ENCODE measurements around the gene STK38L. TPM values are rescaled to one million over a fixed set of nuclear protein-coding genes. Genes with fewer than 3 reads are reported as not detected.

STK38L gene
- polyA plus RNA-seq, 2 of the 4 experiments (the other 2 are of a cell fraction): 17.3 to 32.2 TPM

DNA sequence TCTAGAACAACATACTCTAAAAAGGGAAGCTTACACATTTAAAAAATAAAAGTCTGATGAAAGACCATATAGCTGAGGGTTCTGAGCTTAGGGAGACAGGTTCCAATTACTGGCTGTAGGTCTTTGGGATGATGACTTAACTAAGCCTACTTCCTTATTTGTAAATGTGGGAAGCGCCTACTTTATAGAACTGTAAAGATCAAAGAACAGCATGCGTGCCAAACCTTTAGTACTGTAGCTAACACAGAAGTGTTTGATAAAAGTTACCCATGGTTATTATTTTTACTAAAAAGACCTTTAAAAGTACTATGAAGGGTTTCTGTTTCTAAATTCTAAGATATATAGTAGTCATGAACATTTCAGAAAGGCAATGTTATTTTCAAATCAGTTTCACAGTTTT, 35.7 kb downstream of the STK38L start:
- ChIA-PET POLR2A (no interaction called here), CTCF (interaction anchor here (0.6 to 1.2 kb wide), 3 partner anchors 36 to 266 kb away, joined by 3 read pairs; partner anchors contain the start of genes STK38L and TM7SF3)
- TF ChIP-seq ZC3H11A (IDR thresholded peaks at IDR 0.05) (no peak), TFCP2L1 (CRISPR knock-in tag; IDR thresholded peaks at IDR 0.05) (no peak), CEBPB (IDR thresholded peaks at IDR 0.05) (no peak), NFE2L2 (conservative IDR thresholded peaks at IDR 0.05; ENCODE audit: low read length) (no peak), PHF8 (IDR thresholded peaks at IDR 0.05; ENCODE audit: borderline replicate concordance, low read depth) (no peak), NR3C1 (IDR thresholded peaks at IDR 0.05) (no peak), HDAC2 (IDR thresholded peaks at IDR 0.05) (no peak)
- TF ChIP-seq, protein P1, sequence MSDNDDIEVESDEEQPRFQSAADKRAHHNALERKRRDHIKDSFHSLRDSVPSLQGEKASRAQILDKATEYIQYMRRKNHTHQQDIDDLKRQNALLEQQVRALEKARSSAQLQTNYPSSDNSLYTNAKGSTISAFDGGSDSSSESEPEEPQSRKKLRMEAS (IDR thresholded peaks at IDR 0.05): no peak
- Histone ChIP-seq H3K4me2 (no peak overlapping the region), H3K9me3 (no peaks in the 10 kb centered on the region), H3K27ac (no peak overlapping the region), H3K4me3 (no peak overlapping the region), H3K4me1 (peaks cover 21% of the 10 kb centered on the region)
- WGBS (ENCODE audit: missing lambda C conversion rate): 89% methylated on average over 2 of the region's 2 CpGs
- ATAC-seq (no peak), DNase-seq (ENCODE audit: low read depth in 1 of 2, low spot score in 1 of 2) (no peak), FAIRE-seq (no peak)

GRCh38 chr12:27280412-27280811, 36.3 kb downstream of the STK38L start:
- Histone ChIP-seq H3K4me2 (no peak overlapping the region), H3K4me3 (no peak overlapping the region), H3K27ac (no peak overlapping the region), H3K9me3 (no peaks in the 10 kb centered on the region), H3K4me1 (peaks cover 27% of the 10 kb centered on the region)
- FAIRE-seq (no peak), DNase-seq (ENCODE audit: low read depth in 1 of 2, low spot score in 1 of 2) (no peak), ATAC-seq (no peak)
- POLR2A ChIA-PET: no interaction called here
- CTCF ChIA-PET: interaction anchor here (0.8 to 1.2 kb wide), 4 partner anchors 36 to 267 kb away, joined by 3 to 4 read pairs (median 3); partner anchors contain the start of gene STK38L
- TF ChIP-seq RFX5 (IDR thresholded peaks at IDR 0.05) (no peak), ESRRA (IDR thresholded peaks at IDR 0.05; ENCODE audit: borderline replicate concordance, low read length) (no peak), TFCP2L1 (CRISPR knock-in tag; IDR thresholded peaks at IDR 0.05) (no peak), KDM5A (IDR thresholded peaks at IDR 0.05) (no peak), CTCF (IDR thresholded peaks at IDR 0.05) (no peak), RARB (CRISPR knock-in tag; IDR thresholded peaks at IDR 0.05) (no peak), EHMT2 (IDR thresholded peaks at IDR 0.05; ENCODE audit: low read depth) (no peak), ZC3H11A (IDR thresholded peaks at IDR 0.05) (no peak), FOSL2 (IDR thresholded peaks at IDR 0.05) (no peak), FOSL2 (CRISPR knock-in tag; IDR thresholded peaks at IDR 0.05) (no peak), PHF8 (IDR thresholded peaks at IDR 0.05; ENCODE audit: borderline replicate concordance, low read depth) (no peak), SMC3 (IDR thresholded peaks at IDR 0.05) (no peak), EHF (CRISPR knock-in tag; IDR thresholded peaks at IDR 0.05) (no peak), RAD21 (conservative IDR thresholded peaks at IDR 0.05 in 1 of 2, IDR thresholded peaks at IDR 0.05 in 1 of 2) (no peak)
- WGBS (ENCODE audit: missing lambda C conversion rate): 81% methylated on average over 5 of the region's 5 CpGs

GRCh38 chr12:27282754-27283153, 38.7 kb downstream of the STK38L start:
- Histone ChIP-seq H3K27ac (no peak overlapping the region), H3K4me2 (no peak overlapping the region), H3K9me3 (no peaks in the 10 kb centered on the region), H3K4me3 (no peak overlapping the region), H3K4me1 (peaks cover 23% of the 10 kb centered on the region)
- FAIRE-seq (no peak), ATAC-seq (no peak), DNase-seq (ENCODE audit: low read depth in 1 of 2, low spot score in 1 of 2) (no peak)
- 90% methylated on average over 2 of the region's 2 CpGs for WGBS (ENCODE audit: missing lambda C conversion rate)
- TF ChIP-seq GATA3 (IDR thresholded peaks at IDR 0.05; ENCODE audit: borderline replicate concordance) (no peak), KDM1A (IDR thresholded peaks at IDR 0.05; ENCODE audit: low read depth) (no peak), RFX5 (IDR thresholded peaks at IDR 0.05) (no peak), RAD21 (conservative IDR thresholded peaks at IDR 0.05 in 1 of 2, IDR thresholded peaks at IDR 0.05 in 1 of 2) (no peak), SREBF2 (IDR thresholded peaks at IDR 0.05) (no peak), CBX2 (IDR thresholded peaks at IDR 0.05; ENCODE audit: borderline replicate concordance, low read depth) (no peak), JUN (IDR thresholded peaks at IDR 0.05) (no peak), USF2 (IDR thresholded peaks at IDR 0.05) (no peak), MYC (IDR thresholded peaks at IDR 0.05; ENCODE audit: borderline replicate concordance, low read length) (no peak)
- TF ChIP-seq, protein P2, sequence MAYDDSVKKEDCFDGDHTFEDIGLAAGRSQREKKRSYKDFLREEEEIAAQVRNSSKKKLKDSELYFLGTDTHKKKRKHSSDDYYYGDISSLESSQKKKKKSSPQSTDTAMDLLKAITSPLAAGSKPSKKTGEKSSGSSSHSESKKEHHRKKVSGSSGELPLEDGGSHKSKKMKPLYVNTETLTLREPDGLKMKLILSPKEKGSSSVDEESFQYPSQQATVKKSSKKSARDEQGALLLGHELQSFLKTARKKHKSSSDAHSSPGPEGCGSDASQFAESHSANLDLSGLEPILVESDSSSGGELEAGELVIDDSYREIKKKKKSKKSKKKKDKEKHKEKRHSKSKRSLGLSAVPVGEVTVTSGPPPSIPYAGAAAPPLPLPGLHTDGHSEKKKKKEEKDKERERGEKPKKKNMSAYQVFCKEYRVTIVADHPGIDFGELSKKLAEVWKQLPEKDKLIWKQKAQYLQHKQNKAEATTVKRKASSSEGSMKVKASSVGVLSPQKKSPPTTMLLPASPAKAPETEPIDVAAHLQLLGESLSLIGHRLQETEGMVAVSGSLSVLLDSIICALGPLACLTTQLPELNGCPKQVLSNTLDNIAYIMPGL (CRISPR knock-in tag; IDR thresholded peaks at IDR 0.05; ENCODE audit: borderline replicate concordance): no peak
- CTCF ChIA-PET: interaction anchor here (0.6 to 1.1 kb wide), 3 partner anchors 22 to 266 kb away, joined by 3 read pairs; no protein-coding TSS in a partner anchor
- POLR2A ChIA-PET: no interaction called here

Data from A549 (cell line).